8988T (cell line): ENCODE results near the gene CAND1.

Source experiments
- DNase-seq: peaks from one replicate; pipeline ENCODE4 v3.0.0; 2011

The CAND1 gene

GRCh38 chr12:67268896-67269632 lies at the start of gene CAND1:
Gene CAND1, plus strand, starts transcription at chr12:67269358. Its CDS starts 360 bp downstream, at chr12:67269718.
- peak; percentile 65 for DNase-seq

GRCh38 chr12:67220065-67220464 lies 49.1 kb upstream of the CAND1 start:
- no peak for DNase-seq

- no peak for DNase-seq
These were observed 46.9 kb upstream of the CAND1 start for GRCh38 chr12:67222302-67222701.

- no peak for DNase-seq
These were observed 45.9 kb upstream of the CAND1 start for GRCh38 chr12:67223225-67223624.

- no peak for DNase-seq
These were observed 31.9 kb upstream of the CAND1 start for GRCh38 chr12:67237231-67237630.

GRCh38 chr12:67239061-67239460 lies 30.1 kb upstream of the CAND1 start:
- DNase-seq, result no peak

- no peak for DNase-seq
These were observed 27.7 kb upstream of the CAND1 start for GRCh38 chr12:67241482-67241881.

- DNase-seq, result no peak
These were observed 25.9 kb upstream of the CAND1 start for GRCh38 chr12:67243260-67243659.

- no peak for DNase-seq
These were observed 23.6 kb upstream of the CAND1 start for GRCh38 chr12:67245571-67245970.

GRCh38 chr12:67251012-67251411 lies 18.1 kb upstream of the CAND1 start:
- DNase-seq, result no peak

GRCh38 chr12:67254372-67255026 lies 14.7 kb upstream of the CAND1 start:
- DNase-seq, result no peak

GRCh38 chr12:67256649-67257048 lies 12.5 kb upstream of the CAND1 start:
- no peak for DNase-seq

GRCh38 chr12:67263471-67263870 lies 5.7 kb upstream of the CAND1 start:
- no peak for DNase-seq

- peak; percentile 66 for DNase-seq
These were observed 743 bp upstream of the CAND1 start for GRCh38 chr12:67268335-67268895.

GRCh38 chr12:67269633-67270573 lies 745 bp downstream of the CAND1 start:
- DNase-seq, result no peak

- DNase-seq, result no peak
These were observed 1.5 kb downstream of the CAND1 start for GRCh38 chr12:67270622-67271021.

GRCh38 chr12:67271976-67272375 lies 2.8 kb downstream of the CAND1 start:
- DNase-seq, result no peak

GRCh38 chr12:67274186-67274585 lies 5.0 kb downstream of the CAND1 start:
- no peak for DNase-seq

GRCh38 chr12:67275380-67275913 lies 6.3 kb downstream of the CAND1 start:
- no peak for DNase-seq

- no peak for DNase-seq
These were observed 7.3 kb downstream of the CAND1 start for GRCh38 chr12:67276421-67276820.

- no peak for DNase-seq
These were observed 10.5 kb downstream of the CAND1 start for GRCh38 chr12:67279637-67280036.

GRCh38 chr12:67280088-67280487 lies 10.9 kb downstream of the CAND1 start:
- DNase-seq, result no peak

GRCh38 chr12:67280572-67280971 lies 11.4 kb downstream of the CAND1 start:
- DNase-seq, result no peak
